Measurements from ENCODE around the gene CCDC6. TPM values are rescaled to one million over a fixed set of nuclear protein-coding genes. Genes with fewer than 3 reads are reported as not detected.
A peak's percentile ranks its signal among the peaks of the same experiment; 100 is the strongest.

CCDC6 gene
- total and polyA plus RNA-seq, 2 of the 4 experiments (the other 2 are of a cell fraction): 21.8 to 30.8 TPM

GRCh38 chr10:59907537-59907917 lies 1.2 kb upstream of the CCDC6 start:
- POLR2A ChIA-PET (ENCODE audit: unreplicated experiment): no interaction called here

More at GRCh38 chr10:59907537-59907917, 1.2 kb upstream of the CCDC6 start:
- Histone ChIP-seq H3K4me2 (ENCODE audit: low read depth, low read length) (peak overlapping the region; percentile 22; the same call in 1 of the 2 replicates), H4K91ac (ENCODE audit: insufficient read depth, low read depth, low read length) (no peak overlapping the region), H3K18ac (ENCODE audit: low read depth, low read length) (no peak overlapping the region), H3K9ac (ENCODE audit: low read depth, low read length) (no peak overlapping the region; the same call in 1 of the 2 replicates), H3K23ac (ENCODE audit: low read depth, low read length) (peak overlapping the region; percentile 73; the same call in 1 of the 2 replicates), H2BK20ac (ENCODE audit: low read depth, low read length) (no peak overlapping the region), H3K14ac (replicated peaks; ENCODE audit: low read depth, low read length) (peak overlapping the region; percentile 80; the same call in 1 of the 2 replicates), H2AK9ac (replicated peaks; ENCODE audit: low read depth, low read length, poor library complexity) (no peak overlapping the region), H3K79me1 (ENCODE audit: low read depth in 1 of 2, low read length in 2 of 2) (peaks cover 16 to 33% of the 10 kb centered on the region in 2 experiments), H2BK120ac (ENCODE audit: low read depth, low read length) (no peak overlapping the region), H2BK15ac (ENCODE audit: low read depth, low read length) (0 out of 3 replicates have a peak overlapping the region, but pooled peaks have one; percentile 18), H2AFZ (replicated peaks; ENCODE audit: low read length, poor library complexity) (no peak overlapping the region), H3K27ac (ENCODE audit: insufficient read depth, low read length) (no peak overlapping the region), H3K4ac (ENCODE audit: low read depth, low read length) (no peak overlapping the region), H2BK5ac (ENCODE audit: low read depth, low read length, poor library complexity, severe bottlenecking) (peak overlapping the region; percentile 90), H2AK5ac (ENCODE audit: low read depth, low read length) (no peak overlapping the region), H3K27me3 (ENCODE audit: control insufficient read depth, insufficient read depth, low read length) (no peaks in the 10 kb centered on the region), H4K8ac (ENCODE audit: low read depth in 2 of 2, low read length in 2 of 2) (peak overlapping the region in 1 of 2 experiments; percentile 88; a peak in 2 of 4 replicates), H4K20me1 (ENCODE audit: insufficient read depth, low read length) (peaks cover 23% of the 10 kb centered on the region; the same call in 1 of the 2 replicates), H3K36me3 (ENCODE audit: control insufficient read depth, insufficient read depth, low read length) (no peaks in the 10 kb centered on the region), H4K5ac (ENCODE audit: low read depth, low read length) (peak overlapping the region; percentile 51; the same call in 1 of the 2 replicates), H3K4me1 (ENCODE audit: control insufficient read depth, insufficient read depth, low read length) (peaks cover 3% of the 10 kb centered on the region), H3K56ac (ENCODE audit: extremely low read depth, insufficient read depth, low read length) (peak overlapping the region; percentile 73; the same call in 1 of the 2 replicates), H3K4me3 (ENCODE audit: insufficient read depth, low read depth, low read length) (peak overlapping the region; percentile 35; the same call in 1 of the 2 replicates), H3K9me3 (ENCODE audit: control insufficient read depth, insufficient read depth, low read length) (no peaks in the 10 kb centered on the region), H3K9me1 (ENCODE audit: insufficient read depth, low read length) (no peaks in the 10 kb centered on the region)
- DNase-seq (no peak), ATAC-seq (ENCODE audit: low read depth) (no peak)
- CTCF ChIA-PET: interaction anchor here (1.7 kb wide), 1 partner anchor 84 kb away, joined by 7 read pairs; no protein-coding TSS in a partner anchor
- in situ Hi-C loops (cut with MboI; ENCODE audit: low sequenced_read_pairs): no loop called here
- WGBS, 2 experiments (ENCODE audit: extremely low coverage in 2 of 2, insufficient read length in 1 of 2): no CpG with 5 or more reads among the region's 2 CpGs
- TF ChIP-seq RAD21 (IDR thresholded peaks at IDR 0.05; ENCODE audit: low read length): no peak
- no peak for TF ChIP-seq USF2 (IDR thresholded peaks at IDR 0.05; ENCODE audit: low read depth, low read length)
- TF ChIP-seq CHD1 (IDR thresholded peaks at IDR 0.05; ENCODE audit: low read depth, low read length): no peak
- TF ChIP-seq BHLHE40 (IDR thresholded peaks at IDR 0.05; ENCODE audit: low read depth, low read length): no peak
- dilution Hi-C loops (cut with HindIII; ENCODE audit: low sequenced_read_pairs, unreplicated experiment): no loop called here
- no TSS peak for BruUV-seq (replicated peaks)
- intact Hi-C loops (cut with micrococcal nuclease): loop anchor here (2.0 to 5.0 kb wide), 3 partner anchors 77 to 300 kb away; no protein-coding TSS in a partner anchor

All from IMR-90 (cell line).